ENCODE data around the gene RRN3. TPM values are rescaled to one million over a fixed set of nuclear protein-coding genes. Genes with fewer than 3 reads are reported as not detected.
"Not testable (repeated sequence)": the region's sequence is repeated elsewhere in the genome, so short reads cannot be mapped to it uniquely, and the experiment has no call there.

Gene RRN3
- total and polyA plus RNA-seq, 9 of the 15 experiments (the other 6 are each of a cell fraction or from before 2014, with no cell fraction given), result 22.2 to 49.5 (median 28.4) TPM

- H3K9me3 ChIP-seq (replicated peaks; ENCODE audit: control insufficient read depth, insufficient read depth, low read depth, low read length); H3K9me1 ChIP-seq (ENCODE audit: control insufficient read depth, insufficient read depth, low read length); intact Hi-C loops (cut with micrococcal nuclease); H3K79me2 ChIP-seq (ENCODE audit: control insufficient read depth, insufficient read depth, low read length); H3K9ac ChIP-seq (ENCODE audit: insufficient read depth in 1 of 2, low read depth in 2 of 2, low read length in 2 of 2); H2AFZ ChIP-seq (ENCODE audit: low read depth, low read length); H4K20me1 ChIP-seq (replicated peaks; ENCODE audit: control insufficient read depth, insufficient read depth, low read length); H3K4me2 ChIP-seq (ENCODE audit: insufficient read depth, low read length); CTCF ChIA-PET (ENCODE audit: low intra/inter-chr PET ratio); ATAC-seq; H3K4me3 ChIP-seq; BruUV-seq (replicated peaks); in situ Hi-C loops (cut with MboI); H3K4me1 ChIP-seq (replicated peaks in 1 of 2; ENCODE audit: control insufficient read depth in 2 of 2, insufficient read depth in 2 of 2, low read length in 2 of 2); H3K27ac ChIP-seq (ENCODE audit: extremely low read depth, low read depth, low read length); DNase-seq (ENCODE audit: extremely low read depth in 1 of 4, low spot score in 3 of 4); FAIRE-seq; H3K27me3 ChIP-seq (ENCODE audit: control insufficient read depth in 2 of 2, insufficient read depth in 2 of 2, low read length in 2 of 2); POLR2A ChIA-PET: not testable (repeated sequence)
- 91% methylated on average over 1 of the region's 1 CpG for WGBS (ENCODE audit: insufficient coverage, low coverage, missing lambda C conversion rate)
- H3K36me3 ChIP-seq (ENCODE audit: control insufficient read depth, insufficient read depth, low read length), result peaks cover 55% of the 10 kb centered on the region; the same call in 2 of the 3 replicates
Observed at GRCh38 chr16:15024858-15025199, 69.2 kb downstream of the RRN3 start.

DNA sequence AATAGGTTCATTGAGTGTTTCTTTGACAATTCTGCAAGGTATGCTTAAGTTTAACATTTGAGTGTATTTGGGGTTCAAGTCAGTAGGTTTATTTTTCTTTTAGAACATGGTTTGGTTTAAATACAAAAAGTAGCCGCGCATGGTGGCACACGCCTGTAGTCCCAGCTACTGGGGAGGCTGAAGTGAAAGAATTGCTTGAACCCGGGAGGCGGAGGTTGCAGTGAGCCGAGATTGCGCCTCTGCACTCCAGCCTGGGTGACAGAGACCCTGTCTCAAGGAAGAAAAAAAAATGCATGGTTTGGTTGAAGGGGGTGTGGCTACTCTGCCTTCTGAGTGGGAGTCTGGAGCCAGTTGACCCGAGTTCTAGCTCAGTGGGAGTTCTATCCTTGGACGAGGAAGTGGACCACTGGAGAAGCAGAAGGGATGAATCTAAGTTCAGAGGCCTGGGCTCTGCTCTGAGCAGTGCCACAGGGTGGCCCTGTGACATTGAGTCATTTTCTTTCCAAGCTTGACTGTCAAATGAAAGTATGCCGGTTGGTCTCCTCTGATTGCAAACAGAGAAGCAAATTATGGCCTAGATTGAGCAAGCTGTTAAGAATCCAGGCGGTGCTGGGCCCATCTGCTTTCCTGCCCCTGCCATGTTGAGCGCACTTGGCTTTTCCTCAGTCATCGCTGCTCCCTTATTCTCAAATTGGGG is 70.5 kb downstream of the RRN3 start:
- DNase-seq (ENCODE audit: extremely low read depth in 1 of 4, low spot score in 3 of 4); H3K9ac ChIP-seq (ENCODE audit: insufficient read depth in 1 of 2, low read depth in 2 of 2, low read length in 2 of 2); H3K79me2 ChIP-seq (ENCODE audit: control insufficient read depth, insufficient read depth, low read length); H3K4me3 ChIP-seq; H3K9me1 ChIP-seq (ENCODE audit: control insufficient read depth, insufficient read depth, low read length); ATAC-seq; H2AFZ ChIP-seq (ENCODE audit: low read depth, low read length); BruUV-seq (replicated peaks); intact Hi-C loops (cut with micrococcal nuclease); FAIRE-seq; H3K4me1 ChIP-seq (replicated peaks in 1 of 2; ENCODE audit: control insufficient read depth in 2 of 2, insufficient read depth in 2 of 2, low read length in 2 of 2); H3K27me3 ChIP-seq (ENCODE audit: control insufficient read depth in 2 of 2, insufficient read depth in 2 of 2, low read length in 2 of 2); H4K20me1 ChIP-seq (replicated peaks; ENCODE audit: control insufficient read depth, insufficient read depth, low read length); in situ Hi-C loops (cut with MboI); H3K4me2 ChIP-seq (ENCODE audit: insufficient read depth, low read length); H3K9me3 ChIP-seq (replicated peaks; ENCODE audit: control insufficient read depth, insufficient read depth, low read depth, low read length); CTCF ChIA-PET (ENCODE audit: low intra/inter-chr PET ratio); H3K27ac ChIP-seq (ENCODE audit: extremely low read depth, low read depth, low read length): not testable (repeated sequence)
- POLR2A ChIA-PET, result interaction anchor here (0.6 kb wide), 1 partner anchor 10 kb away, joined by 3 read pairs; no protein-coding TSS in a partner anchor
- 82% methylated on average over 13 of the region's 13 CpGs for WGBS (ENCODE audit: insufficient coverage, low coverage, missing lambda C conversion rate)
- peaks cover 54% of the 10 kb centered on the region; the same call in 2 of the 3 replicates for H3K36me3 ChIP-seq (ENCODE audit: control insufficient read depth, insufficient read depth, low read length)
